GM12892 (cell line): ENCODE results near the gene GFPT2.

Experiments used
- POLR2A ChIP-seq: IDR thresholded peaks from 2 replicates; pipeline ENCODE4 v1.6.1; 2011; ENCODE audit warnings: low read depth, low read length, control low read depth
- POLR2AphosphoS5 ChIP-seq: IDR thresholded peaks from 2 replicates; pipeline ENCODE4 v1.6.1; 2011; ENCODE audit warnings: low read depth, low read length, control low read depth
- TAF1 ChIP-seq: IDR thresholded peaks from 2 replicates; pipeline ENCODE4 v1.6.1; 2011; ENCODE audit warnings: low read depth, mild to moderate bottlenecking, control low read depth, low read length, borderline replicate concordance

DNA sequence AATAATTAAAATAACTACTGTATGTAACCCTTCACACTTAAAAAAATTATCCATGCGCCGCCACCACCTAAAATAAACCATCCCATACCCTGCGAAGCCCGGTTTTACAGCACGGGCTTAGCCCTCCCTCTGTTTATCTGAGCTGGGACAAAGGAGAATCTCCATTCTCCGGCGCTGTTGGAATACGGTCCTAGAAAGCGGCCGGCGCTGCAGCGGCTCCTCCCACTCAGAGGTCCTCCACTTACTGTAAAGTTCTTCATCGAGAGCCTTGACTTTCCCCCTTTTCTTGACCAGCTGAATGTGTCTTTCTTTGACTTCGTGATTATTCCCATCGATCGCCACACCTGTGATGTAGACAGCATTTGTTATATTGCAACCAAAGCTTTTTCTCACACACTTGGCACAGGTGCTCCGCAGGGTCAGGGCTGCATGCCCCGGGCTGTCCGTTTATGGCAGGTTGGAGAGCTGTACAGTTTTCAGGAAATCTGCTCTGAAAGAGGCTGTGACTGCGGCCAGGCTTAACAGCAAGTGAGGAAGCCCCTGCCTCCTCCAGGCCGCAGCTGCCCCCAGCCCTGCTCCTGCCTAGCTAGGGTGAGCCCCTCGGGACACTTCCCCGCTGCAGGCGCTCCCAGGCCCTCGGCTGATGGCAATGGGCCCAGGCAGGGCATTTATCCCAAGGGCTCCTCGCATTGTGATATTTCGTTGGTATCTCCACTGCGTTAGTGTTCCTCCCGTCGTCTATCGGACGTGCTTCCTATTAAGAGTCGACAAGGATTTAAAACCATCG, 16.7 kb downstream of the GFPT2 start:
- no peak for TF ChIP-seq TAF1
- TF ChIP-seq POLR2A, result no peak
- no peak for TF ChIP-seq POLR2AphosphoS5
